Chondrocyte (in vitro differentiated cells): ENCODE results near the gene ESYT3. TPM values are rescaled to one million over a fixed set of nuclear protein-coding genes. Genes with fewer than 3 reads are reported as not detected.
"Not testable (repeated sequence)": the region's sequence is repeated elsewhere in the genome, so short reads cannot be mapped to it uniquely, and the experiment has no call there.

Source experiments
- DNase-seq: peaks from one replicate; pipeline ENCODE4 v3.0.0; 2021; ENCODE audit warnings: mixed read lengths, low spot score
- H3K27ac Mint-ChIP-seq: one replicate; pipeline ENCODE4 v1.8.0; 2021; ENCODE audit warnings: mild to moderate bottlenecking, moderate library complexity, mixed read lengths; ENCODE audit not compliant: unreplicated experiment
- H3K27me3 Mint-ChIP-seq: 2 replicates; pipeline ENCODE4 v1.8.0; 2021; ENCODE audit warnings: low read depth, mixed read lengths
- H3K36me3 Mint-ChIP-seq: 2 replicates; pipeline ENCODE4 v1.8.0; 2021; ENCODE audit warnings: low read depth, mixed read lengths
- H3K4me1 Mint-ChIP-seq: 2 replicates; pipeline ENCODE4 v1.8.0; 2021; ENCODE audit warnings: low read depth, mild to moderate bottlenecking, mixed read lengths
- H3K4me3 Mint-ChIP-seq: one replicate; pipeline ENCODE4 v1.8.0; 2021; ENCODE audit warnings: mild to moderate bottlenecking, moderate library complexity, mixed read lengths; ENCODE audit not compliant: unreplicated experiment
- H3K9me3 Mint-ChIP-seq: 2 replicates; pipeline ENCODE4 v1.8.0; 2021; ENCODE audit warnings: low read depth, mixed read lengths
- CTCF ChIP-seq: fragments of 200-600 bp; sonication (generic); IDR thresholded peaks from 2 replicates; pipeline ENCODE4 v1.5.0; 2021; ENCODE audit warnings: antibody characterized with exemption, mild to moderate bottlenecking, moderate library complexity
- total RNA-seq: library from RNA; stranded (reverse); gene quantifications from 3 replicates; pipeline ENCODE4 v1.2.1, GENCODE V29; 2021

Gene ESYT3
- total RNA-seq, 1 donor from 2014 or later, result 0.70 TPM

GRCh38 chr3:138479438-138479863 lies 45.0 kb downstream of the ESYT3 start:
- Mint-ChIP-seq H3K27ac (no peak overlapping the region), H3K9me3 (no peaks in the 10 kb centered on the region), H3K36me3 (no peaks in the 10 kb centered on the region), H3K27me3 (no peaks in the 10 kb centered on the region), H3K4me1 (no peaks in the 10 kb centered on the region), H3K4me3 (no peak overlapping the region)
- DNase-seq, result no peak
- TF ChIP-seq CTCF, result peak; percentile 82

- not testable (repeated sequence) for H3K27me3 Mint-ChIP-seq, H3K4me1 Mint-ChIP-seq
- H3K9me3 Mint-ChIP-seq, result peaks cover 36% of the 10 kb centered on the region
Observed at GRCh38 chr3:138484672-138485071, 50.3 kb downstream of the ESYT3 start.

GRCh38 chr3:138486580-138486979 lies 52.2 kb downstream of the ESYT3 start:
- peaks cover 38% of the 10 kb centered on the region for H3K9me3 Mint-ChIP-seq

More at GRCh38 chr3:138484672-138485071, 50.3 kb downstream of the ESYT3 start:
- not testable (repeated sequence) for H3K4me3 Mint-ChIP-seq, H3K27ac Mint-ChIP-seq, DNase-seq
- peaks cover 22% of the 10 kb centered on the region for H3K36me3 Mint-ChIP-seq

GRCh38 chr3:138491971-138492370 lies 57.6 kb downstream of the ESYT3 start:
- Mint-ChIP-seq H3K9me3 (peaks cover 21% of the 10 kb centered on the region), H3K27me3 (no peaks in the 10 kb centered on the region), H3K4me3 (no peak overlapping the region), H3K4me1 (peaks cover 20% of the 10 kb centered on the region), H3K27ac (no peak overlapping the region), H3K36me3 (peaks cover 12% of the 10 kb centered on the region)
- TF ChIP-seq CTCF, result no peak
- DNase-seq, result no peak

More at GRCh38 chr3:138486580-138486979, 52.2 kb downstream of the ESYT3 start:
- H3K27ac Mint-ChIP-seq, H3K4me1 Mint-ChIP-seq, H3K4me3 Mint-ChIP-seq, DNase-seq, H3K27me3 Mint-ChIP-seq: not testable (repeated sequence)
- H3K36me3 Mint-ChIP-seq, result peaks cover 22% of the 10 kb centered on the region

- H3K27me3 Mint-ChIP-seq, result no peaks in the 10 kb centered on the region
- DNase-seq, result no peak
- H3K4me3 Mint-ChIP-seq, result no peak overlapping the region
- TF ChIP-seq CTCF, result no peak
- H3K36me3 Mint-ChIP-seq, result peaks cover 4% of the 10 kb centered on the region
- H3K4me1 Mint-ChIP-seq, result peaks cover 20% of the 10 kb centered on the region
- H3K9me3 Mint-ChIP-seq, result peaks cover 10% of the 10 kb centered on the region
- H3K27ac Mint-ChIP-seq, result no peak overlapping the region
Observed at GRCh38 chr3:138492980-138493675, 58.7 kb downstream of the ESYT3 start.

GRCh38 chr3:138493804-138494606 lies 59.6 kb downstream of the ESYT3 start:
- TF ChIP-seq CTCF, result no peak
- Mint-ChIP-seq H3K4me1 (peaks cover 20% of the 10 kb centered on the region), H3K36me3 (peaks cover under 1% of the 10 kb centered on the region), H3K27ac (peak overlapping the region; percentile 80), H3K4me3 (no peak overlapping the region), H3K27me3 (no peaks in the 10 kb centered on the region), H3K9me3 (peaks cover 6% of the 10 kb centered on the region)
- DNase-seq, result no peak
